Right lobe of liver (tissue), 6 donors: ENCODE results near the gene SH2D3C. TPM values are rescaled to one million over a fixed set of nuclear protein-coding genes. Genes with fewer than 3 reads are reported as not detected.

ENCODE experiments used
- ATAC-seq, 4 donors: fragments of 200-7000 bp; cut with Tn5 transposase; one replicate each; pipeline ENCODE4 v1.9.1; 2020; ENCODE audit warnings: mild to moderate bottlenecking in 4 of 4, moderate library complexity in 4 of 4
- DNase-seq, 3 donors: peaks; one replicate each; pipeline ENCODE4 v3.0.0-alpha.2; 2020
- H3K27ac ChIP-seq, 3 donors: fragments of 200-600 bp; one replicate each; pipeline ENCODE4 v1.8.0; 2022
- H3K27me3 ChIP-seq, 2 donors: fragments of 200-600 bp; one replicate each; pipeline ENCODE4 v1.8.0; 2022
- H3K36me3 ChIP-seq, 4 donors: fragments of 200-600 bp; sonication (generic) in 1 of 4; one replicate each; pipeline versions ENCODE4 v1.5.1 to v1.8.0; 2017 to 2022; ENCODE audit warnings: control low read depth in 1 of 4
- H3K4me1 ChIP-seq, 4 donors: fragments of 200-600 bp; sonication (generic) in 1 of 4; one replicate each; pipeline versions ENCODE4 v1.5.1 to v1.8.0; 2017 to 2022; ENCODE audit warnings: control low read depth in 1 of 4
- H3K4me3 ChIP-seq, 3 donors: fragments of 200-600 bp; one replicate each; pipeline ENCODE4 v1.8.0; 2022
- H3K9me3 ChIP-seq, 4 donors: fragments of 200-600 bp; sonication (generic) in 1 of 4; one replicate each; pipeline versions ENCODE4 v1.5.1 to v1.8.0; 2017 to 2022; ENCODE audit warnings: control low read depth in 1 of 4
- POLR2A ChIP-seq: fragments of 450-650 bp; IDR thresholded peaks from one replicate; pipeline ENCODE4 v1.6.1; 2017; ENCODE audit warnings: antibody characterized with exemption, mild to moderate bottlenecking
- WGBS: methylation state at CpG from one replicate; pipeline ENCODE4 v1.1.6; 2018; ENCODE audit warnings: low coverage, low lambda C conversion rate; ENCODE audit not compliant: insufficient coverage; ENCODE audit errors: missing lambda C conversion rate; 5-methylcytosine and 5-hydroxymethylcytosine counted together
- intact Hi-C, 2 donors: fragments of 100-400 bp; cut with DNase I; formaldehyde crosslinking; loops; one replicate each; pipeline versions ENCODE4 v1.11.2 to v1.14.1; 2022
- total RNA-seq, 6 experiments: library from RNA; depleted of rRNA in 2 of 6; stranded (reverse); fragments of >200 nt in 2 of 6; fragmentation: NEBNext Ultra II Directional in 3 of 6; extraction: Animal tissue kit (Norgen Biotek cat#: 25700) in 3 of 6; gene quantifications; one replicate each; pipeline versions ENCODE4 v1.1.0 to v1.2.4, GENCODE V29; 2016 to 2023
- TF ChIP-seq, protein P1 (sequence below), 4 donors: fragments of 200-600 bp in 3 of 4; fragments of 450-650 bp in 1 of 4; IDR thresholded peaks; one replicate each; pipeline versions ENCODE4 v1.5.1 to v1.8.0; 2016 to 2022; ENCODE audit warnings: antibody characterized with exemption in 4 of 4, mild to moderate bottlenecking in 2 of 4
- donor health status: DM: no; HTN: yes; CAD: no.
- donor health status: DM: no; HTN: no; CAD: no.
- donor health status: DM: no; HTN: no; CAD: no.
- donor health status: DM: no; HTN: yes; CAD: no.
- donor health status: DM: no; HTN: yes; CAD: no.

SH2D3C gene
- total RNA-seq, 6 experiments from 2014 or later = 1.7 to 5.6 (median 2.7) TPM

DNA sequence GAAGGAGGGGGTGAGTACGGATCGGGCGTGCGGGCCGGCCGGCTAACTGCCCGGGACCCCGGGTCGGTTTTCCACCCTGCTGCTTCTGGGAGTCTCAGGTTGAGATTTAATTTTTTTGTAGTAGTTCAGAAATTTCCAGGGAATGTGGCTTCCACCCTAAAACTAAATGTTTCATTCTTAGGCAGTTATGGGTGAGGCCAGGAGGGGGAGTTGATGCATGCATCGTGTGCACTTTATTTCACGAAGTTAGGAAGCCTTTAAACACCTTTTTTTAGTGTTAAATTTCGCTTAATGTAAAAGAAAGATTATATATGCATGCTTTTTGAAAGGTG is 8.3 kb upstream of the SH2D3C start:
- DNase-seq (no peak), ATAC-seq (no peak)
- peaks cover 4 to 43% (median 26%) of the 10 kb centered on the region in 4 donors for H3K36me3 ChIP-seq
- no peaks in the 10 kb centered on the region for H3K27me3 ChIP-seq
- peaks cover 0 to 51% (median 23%) of the 10 kb centered on the region in 4 donors for H3K4me1 ChIP-seq
- peak overlapping the region; percentile 73 to 98 (median 92) for H3K27ac ChIP-seq
- no peaks in the 10 kb centered on the region for H3K9me3 ChIP-seq
- intact Hi-C loops = no loop called here
- TF ChIP-seq POLR2A = no peak
- TF ChIP-seq, protein P1, sequence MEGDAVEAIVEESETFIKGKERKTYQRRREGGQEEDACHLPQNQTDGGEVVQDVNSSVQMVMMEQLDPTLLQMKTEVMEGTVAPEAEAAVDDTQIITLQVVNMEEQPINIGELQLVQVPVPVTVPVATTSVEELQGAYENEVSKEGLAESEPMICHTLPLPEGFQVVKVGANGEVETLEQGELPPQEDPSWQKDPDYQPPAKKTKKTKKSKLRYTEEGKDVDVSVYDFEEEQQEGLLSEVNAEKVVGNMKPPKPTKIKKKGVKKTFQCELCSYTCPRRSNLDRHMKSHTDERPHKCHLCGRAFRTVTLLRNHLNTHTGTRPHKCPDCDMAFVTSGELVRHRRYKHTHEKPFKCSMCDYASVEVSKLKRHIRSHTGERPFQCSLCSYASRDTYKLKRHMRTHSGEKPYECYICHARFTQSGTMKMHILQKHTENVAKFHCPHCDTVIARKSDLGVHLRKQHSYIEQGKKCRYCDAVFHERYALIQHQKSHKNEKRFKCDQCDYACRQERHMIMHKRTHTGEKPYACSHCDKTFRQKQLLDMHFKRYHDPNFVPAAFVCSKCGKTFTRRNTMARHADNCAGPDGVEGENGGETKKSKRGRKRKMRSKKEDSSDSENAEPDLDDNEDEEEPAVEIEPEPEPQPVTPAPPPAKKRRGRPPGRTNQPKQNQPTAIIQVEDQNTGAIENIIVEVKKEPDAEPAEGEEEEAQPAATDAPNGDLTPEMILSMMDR (IDR thresholded peaks at IDR 0.05) = peak; percentile 33 to 46 (median 38)
- H3K4me3 ChIP-seq = peak overlapping the region; percentile 78 to 100 (median 100)
- WGBS = 0% methylated on average over 12 of the region's 12 CpGs

DNA sequence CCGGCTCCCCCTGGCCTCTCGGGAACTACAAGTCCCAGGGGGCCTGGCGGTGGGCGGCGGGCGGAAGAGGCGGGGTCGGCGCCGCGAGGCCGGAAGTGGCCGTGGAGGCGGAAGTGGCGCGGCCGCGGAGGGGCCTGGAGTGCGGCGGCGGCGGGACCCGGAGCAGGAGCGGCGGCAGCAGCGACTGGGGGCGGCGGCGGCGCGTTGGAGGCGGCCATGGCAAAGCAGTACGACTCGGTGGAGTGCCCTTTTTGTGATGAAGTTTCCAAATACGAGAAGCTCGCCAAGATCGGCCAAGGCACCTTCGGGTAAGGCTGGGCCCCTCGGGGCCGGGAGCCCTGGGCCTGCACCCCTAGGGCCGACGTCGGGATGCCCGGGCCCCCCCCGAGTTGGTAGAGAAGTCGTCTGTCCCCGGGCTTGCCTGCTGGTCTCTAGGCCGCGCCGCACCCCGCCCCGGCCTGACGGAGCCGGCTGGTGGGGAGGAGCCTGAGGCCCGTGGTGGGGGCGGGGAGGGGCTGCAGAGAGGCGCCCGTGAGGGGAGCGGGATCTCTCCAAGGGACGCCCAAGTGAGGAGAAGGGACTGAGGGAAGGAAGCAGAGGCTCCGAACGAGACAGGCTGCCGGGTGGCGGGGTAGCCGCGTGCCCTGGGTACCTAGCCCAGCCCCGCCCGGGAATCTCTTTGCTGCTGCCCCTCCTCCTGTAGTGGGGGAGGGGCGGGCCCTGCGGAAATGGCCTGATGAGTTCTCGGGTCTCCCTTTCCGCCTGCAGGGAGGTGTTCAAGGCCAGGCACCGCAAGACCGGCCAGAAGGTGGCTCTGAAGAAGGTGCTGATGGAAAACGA is 7.7 kb upstream of the SH2D3C start, which contains the start of gene CDK9:
CDK9 (plus strand) TSS at position 102 of the 840 bp plus-strand sequence; CDS start at position 217, 115 bp downstream.
- TF ChIP-seq, protein P1 (IDR thresholded peaks at IDR 0.05) = no peak
- peak; percentile 93 for TF ChIP-seq POLR2A
- Histone ChIP-seq H3K4me3 (peak within 1 kb of the TSS; percentile 78 to 100 (median 100)), H3K27ac (peak within 1 kb of the TSS; percentile 73 to 98 (median 92)), H3K36me3 (peaks cover 4 to 40% (median 24%) of the 10 kb centered on the region in 4 donors), H3K27me3 (no peaks in the 10 kb centered on the region), H3K4me1 (peaks cover 0 to 45% (median 20%) of the 10 kb centered on the region in 4 donors), H3K9me3 (no peaks in the 10 kb centered on the region)
- WGBS = 0% methylated on average over 14 of the region's 75 CpGs
- intact Hi-C loops = no loop called here
- DNase-seq (peak; percentile 94 to 95 (median 94)), ATAC-seq (peak; percentile 45 to 72 (median 63))

GRCh38 chr9:127785023-127785932 is 6.8 kb upstream of the SH2D3C start:
- intact Hi-C loops = no loop called here
- Histone ChIP-seq H3K27me3 (no peaks in the 10 kb centered on the region), H3K9me3 (no peaks in the 10 kb centered on the region), H3K36me3 (peaks cover 4 to 33% (median 19%) of the 10 kb centered on the region in 4 donors), H3K27ac (peak overlapping the region; percentile 56 to 98 (median 92)), H3K4me1 (peaks cover 0 to 37% (median 17%) of the 10 kb centered on the region in 4 donors), H3K4me3 (peak overlapping the region; percentile 78 to 100 (median 100))
- 0% methylated on average over 5 of the region's 123 CpGs for WGBS
- TF ChIP-seq POLR2A = no peak
- TF ChIP-seq, protein P1 (IDR thresholded peaks at IDR 0.05) = peak; percentile 74 to 91 (median 82)
- DNase-seq (peak; percentile 90 to 92 (median 90)), ATAC-seq (peak; percentile 39 to 67 (median 58))
